ENCODE data around the gene ALKBH3.

Gene ALKBH3

GRCh38 chr11:43943931-43944751 lies 63.5 kb downstream of the ALKBH3 start:
- Mint-ChIP-seq H3K4me3 (peak overlapping the region; percentile 90 to 95), H3K9me3 (no peaks in the 10 kb centered on the region), H3K27ac (no peak overlapping the region), H3K27me3 (peaks cover 59 to 88% of the 10 kb centered on the region in 2 donors), H3K36me3 (ENCODE audit: insufficient read depth) (peaks cover 3% of the 10 kb centered on the region), H3K4me1 (ENCODE audit: low read depth in 2 of 2) (peaks cover 13% of the 10 kb centered on the region in 2 donors)
- ATAC-seq (replicated peaks) (peak; percentile 44), DNase-seq (no peak)

- peaks cover 13% of the 10 kb centered on the region in 2 donors for H3K4me1 Mint-ChIP-seq (ENCODE audit: low read depth in 2 of 2)
- H3K27ac Mint-ChIP-seq = no peak overlapping the region
- ATAC-seq (replicated peaks) = peak; percentile 35
Measured at GRCh38 chr11:43944761-43945311, 64.2 kb downstream of the ALKBH3 start.

GRCh38 chr11:43947003-43947500 lies 66.4 kb downstream of the ALKBH3 start:
- Mint-ChIP-seq H3K27me3 (peaks cover 53 to 89% of the 10 kb centered on the region in 2 donors), H3K4me3 (no peak overlapping the region), H3K4me1 (ENCODE audit: low read depth in 2 of 2) (peaks cover 8 to 10% of the 10 kb centered on the region in 2 donors), H3K36me3 (ENCODE audit: insufficient read depth) (no peaks in the 10 kb centered on the region), H3K27ac (no peak overlapping the region), H3K9me3 (no peaks in the 10 kb centered on the region)
- no peak for DNase-seq
- no peak for ATAC-seq (replicated peaks)

More at GRCh38 chr11:43944761-43945311, 64.2 kb downstream of the ALKBH3 start:
- H3K9me3 Mint-ChIP-seq = no peaks in the 10 kb centered on the region
- peak; percentile 46 to 54 (median 52) for DNase-seq
- H3K36me3 Mint-ChIP-seq (ENCODE audit: insufficient read depth) = peaks cover 3% of the 10 kb centered on the region
- peaks cover 61 to 89% of the 10 kb centered on the region in 2 donors for H3K27me3 Mint-ChIP-seq
- H3K4me3 Mint-ChIP-seq = peak overlapping the region; percentile 44 to 95

GRCh38 chr11:43947815-43948214 lies 67.2 kb downstream of the ALKBH3 start:
- Mint-ChIP-seq H3K9me3 (no peaks in the 10 kb centered on the region), H3K27me3 (peaks cover 60 to 95% of the 10 kb centered on the region in 2 donors), H3K27ac (no peak overlapping the region), H3K4me3 (no peak overlapping the region), H3K36me3 (ENCODE audit: insufficient read depth) (no peaks in the 10 kb centered on the region), H3K4me1 (ENCODE audit: low read depth in 2 of 2) (peaks cover 8 to 10% of the 10 kb centered on the region in 2 donors)
- DNase-seq (no peak), ATAC-seq (replicated peaks) (no peak)

GRCh38 chr11:43948341-43949225 lies 68.0 kb downstream of the ALKBH3 start:
- Mint-ChIP-seq H3K4me1 (ENCODE audit: low read depth in 2 of 2) (peaks cover 5 to 7% of the 10 kb centered on the region in 2 donors), H3K9me3 (no peaks in the 10 kb centered on the region), H3K36me3 (ENCODE audit: insufficient read depth) (no peaks in the 10 kb centered on the region), H3K4me3 (no peak overlapping the region), H3K27me3 (peaks cover 58 to 96% of the 10 kb centered on the region in 2 donors), H3K27ac (no peak overlapping the region)
- no peak for DNase-seq
- ATAC-seq (replicated peaks) = no peak

GRCh38 chr11:43950311-43950855 lies 69.8 kb downstream of the ALKBH3 start:
- no peak for ATAC-seq (replicated peaks)
- Mint-ChIP-seq H3K4me1 (ENCODE audit: low read depth in 2 of 2) (no peaks in the 10 kb centered on the region), H3K4me3 (no peak overlapping the region), H3K27ac (no peak overlapping the region), H3K9me3 (no peaks in the 10 kb centered on the region), H3K36me3 (ENCODE audit: insufficient read depth) (peaks cover 4% of the 10 kb centered on the region), H3K27me3 (peaks cover 56 to 96% of the 10 kb centered on the region in 2 donors)
- no peak for DNase-seq

GRCh38 chr11:43951231-43951630 lies 70.6 kb downstream of the ALKBH3 start:
- ATAC-seq (replicated peaks) = no peak
- Mint-ChIP-seq H3K27ac (no peak overlapping the region), H3K4me1 (ENCODE audit: low read depth in 2 of 2) (no peaks in the 10 kb centered on the region), H3K4me3 (no peak overlapping the region), H3K9me3 (no peaks in the 10 kb centered on the region), H3K27me3 (peaks cover 50 to 96% of the 10 kb centered on the region in 2 donors), H3K36me3 (ENCODE audit: insufficient read depth) (peaks cover 4% of the 10 kb centered on the region)
- no peak for DNase-seq

GRCh38 chr11:43952020-43952400 lies 71.4 kb downstream of the ALKBH3 start:
- ATAC-seq (replicated peaks) (no peak), DNase-seq (no peak)
- H3K36me3 Mint-ChIP-seq (ENCODE audit: insufficient read depth) = peaks cover 4% of the 10 kb centered on the region
- no peaks in the 10 kb centered on the region for H3K4me1 Mint-ChIP-seq (ENCODE audit: low read depth in 2 of 2)
- H3K27ac Mint-ChIP-seq = no peak overlapping the region
- H3K9me3 Mint-ChIP-seq = no peaks in the 10 kb centered on the region
- no peak overlapping the region for H3K4me3 Mint-ChIP-seq
- peaks cover 42 to 96% of the 10 kb centered on the region in 2 donors for H3K27me3 Mint-ChIP-seq

- no peaks in the 10 kb centered on the region for H3K9me3 Mint-ChIP-seq
- no peak overlapping the region for H3K4me3 Mint-ChIP-seq
- H3K27me3 Mint-ChIP-seq = peaks cover 36 to 96% of the 10 kb centered on the region in 2 donors
- H3K4me1 Mint-ChIP-seq (ENCODE audit: low read depth in 2 of 2) = no peaks in the 10 kb centered on the region
- no peak overlapping the region for H3K27ac Mint-ChIP-seq
- ATAC-seq (replicated peaks) = no peak
- peaks cover 4% of the 10 kb centered on the region for H3K36me3 Mint-ChIP-seq (ENCODE audit: insufficient read depth)
- DNase-seq = no peak
Measured at GRCh38 chr11:43952401-43953342, 72.0 kb downstream of the ALKBH3 start.

GRCh38 chr11:43953521-43953920 lies 72.9 kb downstream of the ALKBH3 start:
- no peak for DNase-seq
- H3K4me3 Mint-ChIP-seq = no peak overlapping the region
- no peaks in the 10 kb centered on the region for H3K4me1 Mint-ChIP-seq (ENCODE audit: low read depth in 2 of 2)
- H3K27me3 Mint-ChIP-seq = peaks cover 39 to 99% of the 10 kb centered on the region in 2 donors
- no peaks in the 10 kb centered on the region for H3K9me3 Mint-ChIP-seq
- peaks cover 4% of the 10 kb centered on the region for H3K36me3 Mint-ChIP-seq (ENCODE audit: insufficient read depth)
- no peak for ATAC-seq (replicated peaks)
- H3K27ac Mint-ChIP-seq = no peak overlapping the region

- Mint-ChIP-seq H3K4me3 (no peak overlapping the region), H3K36me3 (ENCODE audit: insufficient read depth) (peaks cover 4% of the 10 kb centered on the region), H3K27me3 (peaks cover 45 to 99% of the 10 kb centered on the region in 2 donors), H3K27ac (no peak overlapping the region), H3K4me1 (ENCODE audit: low read depth in 2 of 2) (no peaks in the 10 kb centered on the region), H3K9me3 (no peaks in the 10 kb centered on the region)
- ATAC-seq (replicated peaks) = no peak
- no peak for DNase-seq
Measured at GRCh38 chr11:43954241-43954640, 73.6 kb downstream of the ALKBH3 start.

- no peak overlapping the region for H3K4me3 Mint-ChIP-seq
- ATAC-seq (replicated peaks) = no peak
- no peak overlapping the region for H3K27ac Mint-ChIP-seq
- H3K27me3 Mint-ChIP-seq = peaks cover 40 to 93% of the 10 kb centered on the region in 2 donors
- DNase-seq = no peak
- peaks cover 4% of the 10 kb centered on the region for H3K36me3 Mint-ChIP-seq (ENCODE audit: insufficient read depth)
- H3K9me3 Mint-ChIP-seq = no peaks in the 10 kb centered on the region
- no peaks in the 10 kb centered on the region for H3K4me1 Mint-ChIP-seq (ENCODE audit: low read depth in 2 of 2)
Measured at GRCh38 chr11:43955381-43956118, 74.9 kb downstream of the ALKBH3 start.

Data from effector memory CD8-positive, alpha-beta T cell (primary cell).